ENCODE results near the gene ZNF326. TPM values are rescaled to one million over a fixed set of nuclear protein-coding genes. Genes with fewer than 3 reads are reported as not detected.
A peak's percentile ranks its signal among the peaks of the same experiment; 100 is the strongest.

ZNF326 gene
- total and polyA plus RNA-seq, 12 donors = 4.1 to 28.3 (median 15.2) TPM

DNA sequence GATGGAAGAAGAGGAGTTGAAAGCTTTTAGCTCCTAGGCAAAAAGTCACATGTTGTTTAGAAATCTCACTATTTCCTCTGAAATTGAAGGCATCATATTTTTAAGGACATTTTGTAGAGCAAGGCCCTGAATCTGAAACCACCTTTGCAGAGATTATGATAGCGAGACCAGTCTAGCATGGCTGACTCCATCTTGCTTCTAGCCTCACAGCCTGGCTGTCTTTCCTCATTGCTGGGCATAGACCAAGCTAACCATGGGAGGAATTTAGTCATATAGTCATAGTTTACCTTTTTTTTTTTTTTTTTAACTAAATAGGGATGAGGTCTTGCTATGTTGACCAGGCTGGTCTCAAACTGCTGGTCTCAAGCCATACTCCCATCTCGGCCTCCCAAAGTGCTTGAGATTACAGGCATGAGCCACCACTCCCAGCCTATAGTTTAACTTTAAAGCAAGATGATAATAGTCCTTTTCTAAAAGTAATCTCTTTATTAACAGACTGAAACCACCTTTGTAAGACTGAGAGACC lies 42.2 kb upstream of the ZNF326 start:
- H3K9me3 ChIP-seq (replicated peaks in 1 of 3) = no peaks in the 10 kb centered on the region
- TF ChIP-seq, protein P1, sequence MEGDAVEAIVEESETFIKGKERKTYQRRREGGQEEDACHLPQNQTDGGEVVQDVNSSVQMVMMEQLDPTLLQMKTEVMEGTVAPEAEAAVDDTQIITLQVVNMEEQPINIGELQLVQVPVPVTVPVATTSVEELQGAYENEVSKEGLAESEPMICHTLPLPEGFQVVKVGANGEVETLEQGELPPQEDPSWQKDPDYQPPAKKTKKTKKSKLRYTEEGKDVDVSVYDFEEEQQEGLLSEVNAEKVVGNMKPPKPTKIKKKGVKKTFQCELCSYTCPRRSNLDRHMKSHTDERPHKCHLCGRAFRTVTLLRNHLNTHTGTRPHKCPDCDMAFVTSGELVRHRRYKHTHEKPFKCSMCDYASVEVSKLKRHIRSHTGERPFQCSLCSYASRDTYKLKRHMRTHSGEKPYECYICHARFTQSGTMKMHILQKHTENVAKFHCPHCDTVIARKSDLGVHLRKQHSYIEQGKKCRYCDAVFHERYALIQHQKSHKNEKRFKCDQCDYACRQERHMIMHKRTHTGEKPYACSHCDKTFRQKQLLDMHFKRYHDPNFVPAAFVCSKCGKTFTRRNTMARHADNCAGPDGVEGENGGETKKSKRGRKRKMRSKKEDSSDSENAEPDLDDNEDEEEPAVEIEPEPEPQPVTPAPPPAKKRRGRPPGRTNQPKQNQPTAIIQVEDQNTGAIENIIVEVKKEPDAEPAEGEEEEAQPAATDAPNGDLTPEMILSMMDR (IDR thresholded peaks at IDR 0.05) = no peak
- no peak for TF ChIP-seq POLR2A (IDR thresholded peaks at IDR 0.05)
- H3K4me1 ChIP-seq (replicated peaks in 1 of 2) = no peaks in the 10 kb centered on the region
- no peaks in the 10 kb centered on the region for H3K36me3 ChIP-seq (replicated peaks in 1 of 2)
- H3K27ac ChIP-seq = no peak overlapping the region
- no peak overlapping the region for H3K4me3 ChIP-seq
- WGBS, 4 donors = 96 to 98% (median 97%) methylated on average over 2 of the region's 2 CpGs
- H3K27me3 ChIP-seq = no peaks in the 10 kb centered on the region
- DNase-seq = no peak
- intact Hi-C loops (cut with DNase I) = no loop called here

DNA sequence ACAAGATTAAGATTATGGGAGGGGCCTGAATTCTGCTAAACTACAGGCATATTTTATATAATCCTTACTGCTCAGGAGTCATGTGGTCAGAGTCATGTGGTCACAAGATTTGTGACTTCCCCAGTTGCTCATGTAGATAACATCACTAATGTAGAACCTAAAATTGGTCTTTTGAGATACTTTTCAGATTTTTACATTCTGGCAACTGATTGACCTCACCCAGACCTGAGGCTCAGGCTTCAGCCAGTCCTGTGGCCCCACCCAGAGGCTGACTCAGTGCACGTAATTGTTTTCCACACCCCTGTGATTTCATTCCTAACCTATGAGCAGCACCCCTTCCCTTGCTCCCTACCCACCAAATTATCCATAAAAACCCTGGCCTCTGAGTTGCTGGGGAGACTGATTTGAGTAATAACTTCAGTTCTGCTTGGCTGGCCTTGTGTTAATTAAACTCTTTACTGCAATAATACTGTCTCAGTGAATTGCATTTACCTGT lies 41.7 kb upstream of the ZNF326 start:
- no peak overlapping the region for H3K4me3 ChIP-seq
- 31 to 50% (median 37%) methylated on average over 1 of the region's 1 CpG for WGBS, 4 donors
- intact Hi-C loops (cut with DNase I) = no loop called here
- DNase-seq = peak; percentile 34 to 69 (median 59)
- no peaks in the 10 kb centered on the region for H3K36me3 ChIP-seq (replicated peaks in 1 of 2)
- H3K27me3 ChIP-seq = no peaks in the 10 kb centered on the region
- TF ChIP-seq POLR2A (IDR thresholded peaks at IDR 0.05) = no peak
- TF ChIP-seq, protein P1 (IDR thresholded peaks at IDR 0.05) = peak in 3 of 6 experiments; percentile 15 to 41 (median 33)
- H3K9me3 ChIP-seq (replicated peaks in 1 of 3) = no peaks in the 10 kb centered on the region
- H3K4me1 ChIP-seq (replicated peaks in 1 of 2) = no peaks in the 10 kb centered on the region
- no peak overlapping the region for H3K27ac ChIP-seq

DNA sequence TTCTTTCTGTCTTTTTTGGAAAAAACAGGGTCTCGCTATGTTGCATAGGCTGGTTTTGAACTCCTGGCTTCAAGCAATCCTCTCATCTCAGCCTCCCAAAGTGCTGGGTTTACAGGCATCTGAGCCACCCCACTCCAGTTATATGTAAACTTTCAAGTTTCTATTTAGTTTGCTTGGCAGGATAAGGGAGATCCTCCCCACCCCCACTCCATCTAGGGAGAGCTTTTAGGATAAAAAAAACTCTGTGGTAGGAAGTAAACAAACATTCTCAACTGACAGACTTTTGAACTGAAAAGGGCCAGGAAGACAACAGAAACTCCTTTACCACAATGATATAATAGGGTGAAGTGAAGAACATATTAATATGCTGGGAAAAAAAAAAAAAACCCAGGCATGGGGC lies 41.0 kb upstream of the ZNF326 start:
- H3K4me3 ChIP-seq = no peak overlapping the region
- no peaks in the 10 kb centered on the region for H3K36me3 ChIP-seq (replicated peaks in 1 of 2)
- H3K4me1 ChIP-seq (replicated peaks in 1 of 2) = no peaks in the 10 kb centered on the region
- H3K27me3 ChIP-seq = no peaks in the 10 kb centered on the region
- TF ChIP-seq POLR2A (IDR thresholded peaks at IDR 0.05) = no peak
- TF ChIP-seq, protein P1 (IDR thresholded peaks at IDR 0.05) = no peak
- no peak for DNase-seq
- intact Hi-C loops (cut with DNase I) = no loop called here
- H3K9me3 ChIP-seq (replicated peaks in 1 of 3) = no peaks in the 10 kb centered on the region
- no peak overlapping the region for H3K27ac ChIP-seq
- WGBS, 4 donors = 100% methylated on average over 1 of the region's 1 CpG

DNA sequence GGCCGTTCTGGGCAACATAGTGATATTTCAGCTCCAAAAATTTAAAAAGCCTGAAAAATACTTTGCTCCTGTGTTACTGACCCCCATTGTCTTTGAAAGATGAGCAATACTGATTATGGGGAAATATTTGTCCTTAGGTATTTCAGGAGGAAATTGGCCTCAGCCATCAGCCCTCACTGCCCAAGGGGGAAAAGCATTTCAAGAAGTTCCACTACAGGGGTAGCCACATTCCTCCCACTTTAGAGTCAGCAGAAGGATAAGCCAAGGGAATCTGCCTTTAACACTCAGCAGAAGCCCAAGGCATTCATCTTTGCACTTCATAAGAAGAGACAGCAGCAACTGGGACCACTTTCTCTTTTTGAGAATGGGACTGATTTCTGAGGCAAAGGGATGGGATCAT lies 40.5 kb upstream of the ZNF326 start:
- DNase-seq = no peak
- Histone ChIP-seq H3K36me3 (replicated peaks in 1 of 2) (no peaks in the 10 kb centered on the region), H3K4me1 (replicated peaks in 1 of 2) (no peaks in the 10 kb centered on the region), H3K27me3 (no peaks in the 10 kb centered on the region), H3K27ac (no peak overlapping the region), H3K9me3 (replicated peaks in 1 of 3) (no peaks in the 10 kb centered on the region), H3K4me3 (no peak overlapping the region)
- 93 to 100% (median 98%) methylated on average over 1 of the region's 1 CpG for WGBS, 4 donors
- intact Hi-C loops (cut with DNase I) = no loop called here
- TF ChIP-seq, protein P1 (IDR thresholded peaks at IDR 0.05) = no peak
- TF ChIP-seq POLR2A (IDR thresholded peaks at IDR 0.05) = no peak

Measured in adrenal gland (tissue), 12 donors.